Measurements from ENCODE around the gene MCFD2. TPM values are rescaled to one million over a fixed set of nuclear protein-coding genes. Genes with fewer than 3 reads are reported as not detected.

Gene MCFD2
- total and polyA plus RNA-seq, 11 donors = 16.1 to 113 (median 63.4) TPM

GRCh38 chr2:46939626-46940359 lies 24.2 kb upstream of the MCFD2 start:
- DNase-seq = no peak
- H3K36me3 ChIP-seq = peaks cover 0 to 8% (median 0%) of the 10 kb centered on the region in 9 donors
- intact Hi-C loops (cut with DNase I) = no loop called here
- TF ChIP-seq POLR2A (IDR thresholded peaks at IDR 0.05) = no peak
- H3K27me3 ChIP-seq = no peaks in the 10 kb centered on the region
- ATAC-seq = peak in 1 of 4 donors; percentile 26
- 56 to 76% (median 66%) methylated on average over 12 to 13 of the region's 13 CpGs for WGBS, 4 donors
- H3K4me1 ChIP-seq = peaks cover 3 to 42% (median 19%) of the 10 kb centered on the region in 12 donors
- peak overlapping the region; percentile 66 to 93 (median 85) for H3K27ac ChIP-seq
- peak overlapping the region in 9 of 12 donors; percentile 58 to 98 (median 91) for H3K4me3 ChIP-seq
- no peaks in the 10 kb centered on the region for H3K9me3 ChIP-seq

- H3K27ac ChIP-seq = no peak overlapping the region
- TF ChIP-seq POLR2A (IDR thresholded peaks at IDR 0.05) = no peak
- TF ChIP-seq CTCF (IDR thresholded peaks at IDR 0.05) = peak in 9 of 12 donors; percentile 7 to 38 (median 22)
- H3K27me3 ChIP-seq = no peaks in the 10 kb centered on the region
- no peak overlapping the region for H3K4me3 ChIP-seq
- ATAC-seq (no peak), DNase-seq (no peak)
- H3K9me3 ChIP-seq = no peaks in the 10 kb centered on the region
- intact Hi-C loops (cut with DNase I) = no loop called here
- 61 to 93% (median 79%) methylated on average over 4 of the region's 4 CpGs for WGBS, 4 donors
- H3K4me1 ChIP-seq = peaks cover under 1 to 23% (median 15%) of the 10 kb centered on the region in 12 donors
- no peaks in the 10 kb centered on the region for H3K36me3 ChIP-seq
Measured at GRCh38 chr2:46937471-46937901, 21.9 kb upstream of the MCFD2 start.

GRCh38 chr2:46936566-46936965 lies 21.0 kb upstream of the MCFD2 start:
- DNase-seq (no peak), ATAC-seq (no peak)
- TF ChIP-seq POLR2A (IDR thresholded peaks at IDR 0.05) (no peak), CTCF (IDR thresholded peaks at IDR 0.05) (no peak)
- H3K4me3 ChIP-seq = no peak overlapping the region
- no peaks in the 10 kb centered on the region for H3K27me3 ChIP-seq
- H3K4me1 ChIP-seq = peaks cover 0 to 14% (median 10%) of the 10 kb centered on the region in 12 donors
- intact Hi-C loops (cut with DNase I) = no loop called here
- H3K9me3 ChIP-seq = no peaks in the 10 kb centered on the region
- no peak overlapping the region for H3K27ac ChIP-seq
- 96 to 100% (median 99%) methylated on average over 5 of the region's 5 CpGs for WGBS, 4 donors
- H3K36me3 ChIP-seq = no peaks in the 10 kb centered on the region

GRCh38 chr2:46935071-46935470 lies 19.5 kb upstream of the MCFD2 start:
- Histone ChIP-seq H3K4me1 (peaks cover 0 to 8% (median 5%) of the 10 kb centered on the region in 12 donors), H3K4me3 (no peak overlapping the region), H3K27me3 (no peaks in the 10 kb centered on the region), H3K9me3 (no peaks in the 10 kb centered on the region), H3K27ac (no peak overlapping the region), H3K36me3 (no peaks in the 10 kb centered on the region)
- no peak for DNase-seq
- ATAC-seq = no peak
- intact Hi-C loops (cut with DNase I) = no loop called here
- 94 to 96% (median 94%) methylated on average over 5 of the region's 5 CpGs for WGBS, 4 donors
- TF ChIP-seq POLR2A (IDR thresholded peaks at IDR 0.05) (no peak), CTCF (IDR thresholded peaks at IDR 0.05) (no peak)

Data from heart left ventricle (tissue), 16 donors.